ENCODE results near the gene FRY.

GRCh38 chr13:32202268-32202667, 170.7 kb downstream of the FRY start:
- TF ChIP-seq, protein P1, sequence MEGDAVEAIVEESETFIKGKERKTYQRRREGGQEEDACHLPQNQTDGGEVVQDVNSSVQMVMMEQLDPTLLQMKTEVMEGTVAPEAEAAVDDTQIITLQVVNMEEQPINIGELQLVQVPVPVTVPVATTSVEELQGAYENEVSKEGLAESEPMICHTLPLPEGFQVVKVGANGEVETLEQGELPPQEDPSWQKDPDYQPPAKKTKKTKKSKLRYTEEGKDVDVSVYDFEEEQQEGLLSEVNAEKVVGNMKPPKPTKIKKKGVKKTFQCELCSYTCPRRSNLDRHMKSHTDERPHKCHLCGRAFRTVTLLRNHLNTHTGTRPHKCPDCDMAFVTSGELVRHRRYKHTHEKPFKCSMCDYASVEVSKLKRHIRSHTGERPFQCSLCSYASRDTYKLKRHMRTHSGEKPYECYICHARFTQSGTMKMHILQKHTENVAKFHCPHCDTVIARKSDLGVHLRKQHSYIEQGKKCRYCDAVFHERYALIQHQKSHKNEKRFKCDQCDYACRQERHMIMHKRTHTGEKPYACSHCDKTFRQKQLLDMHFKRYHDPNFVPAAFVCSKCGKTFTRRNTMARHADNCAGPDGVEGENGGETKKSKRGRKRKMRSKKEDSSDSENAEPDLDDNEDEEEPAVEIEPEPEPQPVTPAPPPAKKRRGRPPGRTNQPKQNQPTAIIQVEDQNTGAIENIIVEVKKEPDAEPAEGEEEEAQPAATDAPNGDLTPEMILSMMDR (conservative IDR thresholded peaks at IDR 0.05; ENCODE audit: low read length), result no peak
- TF ChIP-seq EZH2phosphoT487 (IDR thresholded peaks at IDR 0.05; ENCODE audit: borderline replicate concordance, low read depth, low read length), result no peak
